ENCODE measurements around the gene EFCAB5.
"Not testable (repeated sequence)": the region's sequence is repeated elsewhere in the genome, so short reads cannot be mapped to it uniquely, and the experiment has no call there.

The EFCAB5 gene

GRCh38 chr17:29941334-29941733 lies at the start of gene EFCAB5:
Gene EFCAB5 (plus strand): TSS chr17:29941634. CDS start chr17:29941797, 163 bp downstream.
- no peak for DNase-seq (ENCODE audit: low read depth)
- no peak within 1 kb of the TSS for H3K4me3 ChIP-seq (replicated peaks; ENCODE audit: low read depth, low read length)
- no peak for TF ChIP-seq CTCF (IDR thresholded peaks at IDR 0.05; ENCODE audit: low read length, missing control alignments)

DNA sequence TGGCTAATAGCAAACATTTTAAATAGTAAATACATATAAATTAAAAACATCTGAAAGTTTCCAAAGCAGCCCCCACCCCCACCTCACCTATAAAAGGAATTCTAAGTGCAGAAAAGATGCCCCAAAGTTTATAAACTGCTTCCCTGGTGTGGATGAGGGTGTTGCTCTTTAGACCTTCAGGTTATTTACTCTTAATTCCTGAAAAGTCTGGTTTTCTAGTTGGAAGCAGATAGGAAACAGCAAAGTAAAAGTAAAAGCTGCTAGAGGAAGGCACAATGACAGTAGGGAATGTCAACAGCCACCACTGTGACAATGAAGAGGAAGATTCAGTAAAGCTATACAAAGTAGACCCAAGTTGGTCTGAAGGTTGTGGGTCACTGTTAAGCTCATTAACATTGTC lies 49.2 kb upstream of the EFCAB5 start:
- no peak for TF ChIP-seq CTCF (IDR thresholded peaks at IDR 0.05; ENCODE audit: low read length, missing control alignments)
- no peak overlapping the region for H3K4me3 ChIP-seq (replicated peaks; ENCODE audit: low read depth, low read length)
- no peak for DNase-seq (ENCODE audit: low read depth)

GRCh38 chr17:29897136-29897535 lies 44.3 kb upstream of the EFCAB5 start:
- not testable (repeated sequence) for H3K4me3 ChIP-seq (replicated peaks; ENCODE audit: low read depth, low read length); DNase-seq (ENCODE audit: low read depth)

- H3K4me3 ChIP-seq (replicated peaks; ENCODE audit: low read depth, low read length) = no peak overlapping the region
- DNase-seq (ENCODE audit: low read depth) = no peak
- TF ChIP-seq CTCF (IDR thresholded peaks at IDR 0.05; ENCODE audit: low read length, missing control alignments) = no peak
Measured at GRCh38 chr17:29903471-29903870, 38.0 kb upstream of the EFCAB5 start.

- no peak for DNase-seq (ENCODE audit: low read depth)
- no peak for TF ChIP-seq CTCF (IDR thresholded peaks at IDR 0.05; ENCODE audit: low read length, missing control alignments)
- H3K4me3 ChIP-seq (replicated peaks; ENCODE audit: low read depth, low read length) = no peak overlapping the region
Measured at GRCh38 chr17:29905086-29905878, 36.2 kb upstream of the EFCAB5 start.

DNA sequence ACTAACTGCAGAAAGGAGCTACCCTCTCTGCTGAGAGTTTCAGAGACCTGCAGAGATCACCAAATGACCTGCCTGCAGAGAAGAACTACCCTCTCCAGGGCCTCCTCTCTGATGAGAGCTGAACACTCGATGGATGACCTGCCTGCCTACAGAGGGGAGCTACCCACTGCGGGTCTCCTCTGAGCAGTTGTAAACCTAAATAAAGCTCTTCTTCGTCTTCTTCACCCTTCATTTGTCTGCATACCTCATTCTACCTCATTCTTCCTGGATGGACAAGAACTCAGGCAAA lies 35.6 kb upstream of the EFCAB5 start:
- DNase-seq (ENCODE audit: low read depth) = no peak

GRCh38 chr17:29906969-29907368 lies 34.5 kb upstream of the EFCAB5 start:
- DNase-seq (ENCODE audit: low read depth) = no peak
- no peak overlapping the region for H3K4me3 ChIP-seq (replicated peaks; ENCODE audit: low read depth, low read length)
- TF ChIP-seq CTCF (IDR thresholded peaks at IDR 0.05; ENCODE audit: low read length, missing control alignments) = no peak

More for the DNA sequence above, 35.6 kb upstream of the EFCAB5 start:
- H3K4me3 ChIP-seq (replicated peaks; ENCODE audit: low read depth, low read length) = no peak overlapping the region
- TF ChIP-seq CTCF (IDR thresholded peaks at IDR 0.05; ENCODE audit: low read length, missing control alignments) = no peak
